Myocyte (in vitro differentiated cells): ENCODE measurements around the gene FGD5. TPM values are rescaled to one million over a fixed set of nuclear protein-coding genes. Genes with fewer than 3 reads are reported as not detected.

Experiments used
- DNase-seq: peaks from one replicate; pipeline ENCODE4 v3.0.0-alpha.2; 2012; ENCODE audit warnings: low read depth
- total RNA-seq: library from RNA; depleted of rRNA; stranded (reverse); fragments of >200 nt; gene quantifications from 2 replicates; pipeline ENCODE4 v1.2.3, GENCODE V29; 2014

Gene FGD5
- total RNA-seq, 1 donor from 2014 or later, result not detected

GRCh38 chr3:14847613-14848541, 29.1 kb downstream of the FGD5 start:
- no peak for DNase-seq

- no peak for DNase-seq
These were observed 30.1 kb downstream of the FGD5 start for GRCh38 chr3:14848906-14849305.

- DNase-seq, result peak; percentile 40
These were observed 31.0 kb downstream of the FGD5 start for GRCh38 chr3:14849638-14850230.

- no peak for DNase-seq
These were observed 33.4 kb downstream of the FGD5 start for GRCh38 chr3:14852058-14852594.

GRCh38 chr3:14852717-14853116, 34.0 kb downstream of the FGD5 start:
- DNase-seq, result no peak

- DNase-seq, result no peak
These were observed 34.6 kb downstream of the FGD5 start for GRCh38 chr3:14853271-14853951.

- DNase-seq, result no peak
These were observed 38.7 kb downstream of the FGD5 start for GRCh38 chr3:14857506-14857905.

GRCh38 chr3:14858105-14858504, 39.3 kb downstream of the FGD5 start:
- no peak for DNase-seq

GRCh38 chr3:14859880-14860279, 41.1 kb downstream of the FGD5 start:
- no peak for DNase-seq

- DNase-seq, result no peak
These were observed 42.3 kb downstream of the FGD5 start for GRCh38 chr3:14861031-14861430.

GRCh38 chr3:14861446-14862302, 42.9 kb downstream of the FGD5 start:
- DNase-seq, result no peak

GRCh38 chr3:14862303-14862660, 43.5 kb downstream of the FGD5 start:
- DNase-seq, result no peak

- no peak for DNase-seq
These were observed 44.0 kb downstream of the FGD5 start for GRCh38 chr3:14862661-14863230.

- no peak for DNase-seq
These were observed 44.8 kb downstream of the FGD5 start for GRCh38 chr3:14863333-14864100.

- DNase-seq, result no peak
These were observed 45.4 kb downstream of the FGD5 start for GRCh38 chr3:14864131-14864530.

GRCh38 chr3:14866627-14867026, 47.9 kb downstream of the FGD5 start:
- no peak for DNase-seq

- no peak for DNase-seq
These were observed 49.3 kb downstream of the FGD5 start for GRCh38 chr3:14867936-14868570.

- no peak for DNase-seq
These were observed 51.4 kb downstream of the FGD5 start for GRCh38 chr3:14869917-14870782.

- no peak for DNase-seq
These were observed 52.0 kb downstream of the FGD5 start for GRCh38 chr3:14870783-14871060.
